Panc1 (cell line): Measurements from ENCODE around the gene SLC8A1. TPM values are rescaled to one million over a fixed set of nuclear protein-coding genes. Genes with fewer than 3 reads are reported as not detected.

Experiments
- ATAC-seq: fragments of 200-7000 bp; cut with Tn5 transposase; 2 replicates; pipeline ENCODE4 v1.9.1; 2020; ENCODE audit warnings: mild to moderate bottlenecking, moderate library complexity
- BruUV-seq: library from RNA; stranded (reverse); fragments of 400-500 nt; replicated peaks from 2 replicates; lab custom pipeline; 2021; lab: Mats Ljungman, UMichigan
- CTCF ChIA-PET: fragments of 300-600 bp; sonication (Branson Sonifier 250); formaldehyde crosslinking; loops from one replicate; lab custom pipeline; 2022; ENCODE audit warnings: antibody characterized with exemption; lab: Charles Lee
- POLR2A ChIA-PET: fragments of 300-600 bp; sonication (Branson Sonifier 250); formaldehyde crosslinking; loops from one replicate; lab custom pipeline; 2022; ENCODE audit warnings: antibody characterized with exemption; lab: Charles Lee
- DNase-seq: peaks from one replicate; pipeline ENCODE4 v3.0.0-alpha.2; 2010; ENCODE audit warnings: low read depth, low spot score
- H3K27ac ChIP-seq: 2 replicates; pipeline ENCODE4 v1.5.1; 2011; ENCODE audit warnings: mild to moderate bottlenecking, low read length, inconsistent platforms
- H3K27me3 ChIP-seq: fragments of 200-500 bp; sonication (Bioruptor generic); 2 replicates; pipeline ENCODE4 v1.6.0; 2014; ENCODE audit warnings: low read length, inconsistent platforms; ENCODE audit not compliant: control insufficient read depth, insufficient read depth
- H3K36me3 ChIP-seq: fragments of 200-500 bp; sonication (Bioruptor generic); 2 replicates; pipeline ENCODE4 v1.5.1; 2014; ENCODE audit warnings: inconsistent platforms, mild to moderate bottlenecking, low read length, moderate library complexity; ENCODE audit not compliant: control insufficient read depth, insufficient read depth
- H3K4me1 ChIP-seq: 2 replicates; pipeline ENCODE4 v1.5.1; 2011; ENCODE audit warnings: inconsistent platforms, mild to moderate bottlenecking, low read length, moderate library complexity; ENCODE audit not compliant: control insufficient read depth, insufficient read depth
- H3K4me3 ChIP-seq, 2 experiments: 2 replicates each; pipeline ENCODE4 v1.5.1; 2011 to 2012; ENCODE audit warnings: low read depth in 2 of 2, low read length in 2 of 2, mild to moderate bottlenecking in 2 of 2, inconsistent platforms in 1 of 2, moderate library complexity in 1 of 2
- H3K9me3 ChIP-seq: fragments of 200-500 bp; sonication (Bioruptor generic); 2 replicates; pipeline ENCODE4 v1.5.1; 2014; ENCODE audit warnings: low read depth, mild to moderate bottlenecking, inconsistent platforms, low read length, moderate library complexity; ENCODE audit not compliant: control insufficient read depth, insufficient read depth
- POLR2AphosphoS5 ChIP-seq: IDR thresholded peaks from 2 replicates; pipeline ENCODE4 v1.6.1; 2012; ENCODE audit warnings: mild to moderate bottlenecking, low read depth, low read length, moderate library complexity
- SIN3A ChIP-seq: IDR thresholded peaks from 2 replicates; pipeline ENCODE4 v1.6.1; 2012; ENCODE audit warnings: low read depth, mild to moderate bottlenecking, low read length, moderate library complexity, borderline replicate concordance; ENCODE audit not compliant: insufficient read depth
- TCF7L2 ChIP-seq: IDR thresholded peaks from 2 replicates; pipeline ENCODE4 v1.6.1; 2011; ENCODE audit warnings: mild to moderate bottlenecking, low read depth, low read length, inconsistent platforms
- in situ Hi-C: cut with HindIII; loops from 2 replicates; pipeline ENCODE4 v1.10.0; 2016; ENCODE audit warnings: low sequenced_read_pairs, low pct_unique_long_range_greater_than_20kb
- intact Hi-C: fragments of 100-400 bp; cut with micrococcal nuclease; formaldehyde crosslinking; loops from one replicate; pipeline ENCODE4 v1.10.0; 2022; ENCODE audit not compliant: unreplicated experiment
- total RNA-seq: library from RNA; stranded (reverse); gene quantifications from one replicate; pipeline ENCODE4 v1.2.1, GENCODE V29; 2021; ENCODE audit not compliant: unreplicated experiment
- TF ChIP-seq, protein P1 (sequence below): fragments of 450-650 bp; IDR thresholded peaks from 2 replicates; pipeline ENCODE4 v1.5.1; 2017; ENCODE audit warnings: mild to moderate bottlenecking
- TF ChIP-seq, protein P2 (sequence below), 2 experiments: IDR thresholded peaks; 2 replicates each; pipeline ENCODE4 v1.6.1; 2011 to 2012; ENCODE audit warnings: low read depth in 2 of 2, control low read depth in 1 of 2, low read length in 1 of 2, mild to moderate bottlenecking in 1 of 2, moderate library complexity in 1 of 2; ENCODE audit not compliant: insufficient read depth in 1 of 2

SLC8A1 gene
- total RNA-seq, 1 experiment from 2014 or later: 0.59 TPM

DNA sequence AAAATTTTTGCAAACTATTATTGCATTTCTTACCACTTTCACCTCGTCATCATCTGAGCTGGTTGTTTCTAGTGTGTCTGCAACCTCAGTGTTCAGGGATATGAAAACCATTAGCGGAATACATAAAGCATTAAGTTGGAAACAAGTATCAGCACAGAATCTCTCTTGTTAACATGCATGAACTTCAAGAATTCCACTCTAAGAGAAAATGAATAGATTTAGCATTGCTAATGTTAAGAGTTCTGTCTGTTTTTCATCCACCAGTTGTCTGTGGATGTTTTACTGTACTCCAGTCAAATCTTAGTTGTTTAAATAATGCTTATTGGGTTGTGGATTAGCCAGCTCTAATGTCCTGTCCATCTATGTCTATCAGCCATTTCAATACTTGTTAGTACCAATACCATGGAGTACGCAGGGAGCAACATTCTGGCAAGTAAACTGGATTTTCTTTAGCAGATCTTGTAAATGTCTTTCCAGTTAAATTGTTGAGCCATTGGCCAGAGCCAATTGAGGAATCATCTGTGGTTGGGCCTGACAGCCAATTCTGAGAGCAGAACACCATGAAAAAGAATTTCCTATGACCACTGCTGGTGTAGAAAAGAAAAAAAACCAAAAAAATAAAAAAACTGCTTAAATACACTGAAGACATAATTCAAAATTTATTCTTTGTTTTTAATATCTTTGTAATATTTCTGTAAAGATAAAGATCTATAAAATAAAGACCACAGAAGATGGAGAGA lies 82.5 kb downstream of the SLC8A1 start:
- no peak for DNase-seq
- H3K36me3 ChIP-seq: no peaks in the 10 kb centered on the region

DNA sequence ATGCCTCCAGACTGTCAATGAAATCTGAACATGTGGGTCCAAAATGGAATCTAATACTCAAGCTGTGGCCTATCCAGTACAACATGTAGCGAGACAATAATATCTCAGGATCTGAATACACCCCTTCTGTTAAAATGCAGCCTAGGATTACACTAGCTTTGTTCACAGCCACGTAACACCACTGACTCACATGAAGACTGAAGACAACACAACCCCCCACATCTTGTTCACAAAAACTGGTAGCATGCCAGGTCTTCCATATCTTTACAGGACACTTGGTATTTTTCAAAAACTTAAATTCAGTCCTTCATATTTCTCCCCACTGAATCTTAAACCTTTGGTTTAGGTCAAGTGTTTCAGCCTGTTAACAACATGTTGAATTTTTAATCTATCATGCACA lies 84.2 kb downstream of the SLC8A1 start:
- CTCF ChIA-PET: no interaction called here
- no peak overlapping the region for H3K4me3 ChIP-seq
- H3K27ac ChIP-seq: no peak overlapping the region
- POLR2A ChIA-PET: no interaction called here
- no peaks in the 10 kb centered on the region for H3K9me3 ChIP-seq
- in situ Hi-C loops (no loop called here), intact Hi-C loops (no loop called here)
- TF ChIP-seq TCF7L2: no peak
- no peak for TF ChIP-seq POLR2AphosphoS5
- TF ChIP-seq SIN3A: no peak
- TF ChIP-seq, protein P1, sequence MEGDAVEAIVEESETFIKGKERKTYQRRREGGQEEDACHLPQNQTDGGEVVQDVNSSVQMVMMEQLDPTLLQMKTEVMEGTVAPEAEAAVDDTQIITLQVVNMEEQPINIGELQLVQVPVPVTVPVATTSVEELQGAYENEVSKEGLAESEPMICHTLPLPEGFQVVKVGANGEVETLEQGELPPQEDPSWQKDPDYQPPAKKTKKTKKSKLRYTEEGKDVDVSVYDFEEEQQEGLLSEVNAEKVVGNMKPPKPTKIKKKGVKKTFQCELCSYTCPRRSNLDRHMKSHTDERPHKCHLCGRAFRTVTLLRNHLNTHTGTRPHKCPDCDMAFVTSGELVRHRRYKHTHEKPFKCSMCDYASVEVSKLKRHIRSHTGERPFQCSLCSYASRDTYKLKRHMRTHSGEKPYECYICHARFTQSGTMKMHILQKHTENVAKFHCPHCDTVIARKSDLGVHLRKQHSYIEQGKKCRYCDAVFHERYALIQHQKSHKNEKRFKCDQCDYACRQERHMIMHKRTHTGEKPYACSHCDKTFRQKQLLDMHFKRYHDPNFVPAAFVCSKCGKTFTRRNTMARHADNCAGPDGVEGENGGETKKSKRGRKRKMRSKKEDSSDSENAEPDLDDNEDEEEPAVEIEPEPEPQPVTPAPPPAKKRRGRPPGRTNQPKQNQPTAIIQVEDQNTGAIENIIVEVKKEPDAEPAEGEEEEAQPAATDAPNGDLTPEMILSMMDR: no peak
- TF ChIP-seq, protein P2, sequence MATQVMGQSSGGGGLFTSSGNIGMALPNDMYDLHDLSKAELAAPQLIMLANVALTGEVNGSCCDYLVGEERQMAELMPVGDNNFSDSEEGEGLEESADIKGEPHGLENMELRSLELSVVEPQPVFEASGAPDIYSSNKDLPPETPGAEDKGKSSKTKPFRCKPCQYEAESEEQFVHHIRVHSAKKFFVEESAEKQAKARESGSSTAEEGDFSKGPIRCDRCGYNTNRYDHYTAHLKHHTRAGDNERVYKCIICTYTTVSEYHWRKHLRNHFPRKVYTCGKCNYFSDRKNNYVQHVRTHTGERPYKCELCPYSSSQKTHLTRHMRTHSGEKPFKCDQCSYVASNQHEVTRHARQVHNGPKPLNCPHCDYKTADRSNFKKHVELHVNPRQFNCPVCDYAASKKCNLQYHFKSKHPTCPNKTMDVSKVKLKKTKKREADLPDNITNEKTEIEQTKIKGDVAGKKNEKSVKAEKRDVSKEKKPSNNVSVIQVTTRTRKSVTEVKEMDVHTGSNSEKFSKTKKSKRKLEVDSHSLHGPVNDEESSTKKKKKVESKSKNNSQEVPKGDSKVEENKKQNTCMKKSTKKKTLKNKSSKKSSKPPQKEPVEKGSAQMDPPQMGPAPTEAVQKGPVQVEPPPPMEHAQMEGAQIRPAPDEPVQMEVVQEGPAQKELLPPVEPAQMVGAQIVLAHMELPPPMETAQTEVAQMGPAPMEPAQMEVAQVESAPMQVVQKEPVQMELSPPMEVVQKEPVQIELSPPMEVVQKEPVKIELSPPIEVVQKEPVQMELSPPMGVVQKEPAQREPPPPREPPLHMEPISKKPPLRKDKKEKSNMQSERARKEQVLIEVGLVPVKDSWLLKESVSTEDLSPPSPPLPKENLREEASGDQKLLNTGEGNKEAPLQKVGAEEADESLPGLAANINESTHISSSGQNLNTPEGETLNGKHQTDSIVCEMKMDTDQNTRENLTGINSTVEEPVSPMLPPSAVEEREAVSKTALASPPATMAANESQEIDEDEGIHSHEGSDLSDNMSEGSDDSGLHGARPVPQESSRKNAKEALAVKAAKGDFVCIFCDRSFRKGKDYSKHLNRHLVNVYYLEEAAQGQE (IDR thresholded peaks at IDR 0.05; ENCODE audit: insufficient read depth in 1 of 2, low read depth in 2 of 2, low read length in 1 of 2): no peak
- no peaks in the 10 kb centered on the region for H3K36me3 ChIP-seq
- no peak for ATAC-seq
- H3K27me3 ChIP-seq: no peaks in the 10 kb centered on the region
- no peak for DNase-seq
- no peaks in the 10 kb centered on the region for H3K4me1 ChIP-seq
- no TSS peak for BruUV-seq

More for the DNA sequence above, 82.5 kb downstream of the SLC8A1 start:
- in situ Hi-C loops: no loop called here
- TF ChIP-seq TCF7L2 (no peak), POLR2AphosphoS5 (no peak), SIN3A (no peak)
- TF ChIP-seq, protein P1: no peak
- TF ChIP-seq, protein P2 (IDR thresholded peaks at IDR 0.05; ENCODE audit: insufficient read depth in 1 of 2, low read depth in 2 of 2, low read length in 1 of 2): no peak
- Histone ChIP-seq H3K9me3 (no peaks in the 10 kb centered on the region), H3K27ac (no peak overlapping the region), H3K4me3 (no peak overlapping the region), H3K4me1 (no peaks in the 10 kb centered on the region), H3K27me3 (no peaks in the 10 kb centered on the region)
- POLR2A ChIA-PET: no interaction called here
- no TSS peak for BruUV-seq
- CTCF ChIA-PET: no interaction called here
- intact Hi-C loops: no loop called here
- no peak for ATAC-seq
